ENCODE measurements around the gene AFF3. TPM values are rescaled to one million over a fixed set of nuclear protein-coding genes. Genes with fewer than 3 reads are reported as not detected.

AFF3 gene
- total and polyA plus RNA-seq, 2 of the 8 experiments (the other 6 are each of a cell fraction or from before 2014, with no cell fraction given) = 0.27 to 3.0 TPM

DNA sequence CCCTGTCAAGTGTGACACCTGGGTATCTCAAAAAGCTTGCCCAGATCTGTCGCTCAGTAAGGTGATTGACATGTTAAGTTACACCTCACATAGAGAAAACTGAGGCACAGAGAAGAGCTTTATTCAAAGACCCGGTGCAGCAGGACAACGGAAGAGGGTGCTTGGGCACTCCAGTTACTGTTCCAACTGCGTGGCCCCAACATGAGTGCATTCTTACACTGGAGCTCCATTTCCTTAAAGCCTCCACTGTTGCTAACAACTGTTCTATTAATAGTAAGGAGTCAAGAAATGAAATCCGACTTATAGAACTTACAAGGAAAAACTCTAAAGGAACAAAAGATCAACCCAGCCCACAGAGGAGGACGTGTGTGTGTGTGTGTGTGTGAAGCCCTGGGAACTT is 597.8 kb downstream of the AFF3 start:
- no peak overlapping the region for H2BK120ac ChIP-seq (replicated peaks; ENCODE audit: low read depth, low read length)
- H2BK20ac ChIP-seq (ENCODE audit: low read length) = no peak overlapping the region
- DNase-seq (ENCODE audit: low read depth in 1 of 2, low spot score in 2 of 2) (no peak), FAIRE-seq (no peak)
- H3K4ac ChIP-seq (replicated peaks; ENCODE audit: insufficient read length, low read depth, low read length) = no peak overlapping the region
- H2BK12ac ChIP-seq (ENCODE audit: low read depth, low read length) = no peak overlapping the region
- no peaks in the 10 kb centered on the region for H3K9me3 ChIP-seq (ENCODE audit: insufficient read depth in 2 of 2, low read depth in 1 of 2, low read length in 1 of 2)
- H4K8ac ChIP-seq (ENCODE audit: extremely low read depth, insufficient read depth, low read length) = no peak overlapping the region
- no peaks in the 10 kb centered on the region for H3K27me3 ChIP-seq (replicated peaks in 1 of 4; ENCODE audit: control insufficient read depth in 3 of 4, extremely low read depth in 1 of 4, insufficient read depth in 3 of 4, low read length in 3 of 4)
- H3K14ac ChIP-seq (ENCODE audit: insufficient read length) = no peak overlapping the region
- no peak overlapping the region for H4K5ac ChIP-seq (ENCODE audit: insufficient read length, low read depth, low read length)
- H3K18ac ChIP-seq (ENCODE audit: extremely low read depth, low read length) = no peak overlapping the region
- no peak overlapping the region for H3K23ac ChIP-seq (ENCODE audit: insufficient read length)
- H3K79me1 ChIP-seq (ENCODE audit: low read depth, low read length) = no peaks in the 10 kb centered on the region
- H3K4me2 ChIP-seq (ENCODE audit: insufficient read depth in 1 of 2, low read depth in 2 of 2, low read length in 2 of 2) = no peak overlapping the region
- no peak overlapping the region for H2BK5ac ChIP-seq (ENCODE audit: low read depth, low read length)
- no peak overlapping the region for H4K91ac ChIP-seq (replicated peaks; ENCODE audit: insufficient read length, low read length)
- H3K4me1 ChIP-seq (replicated peaks in 1 of 4; ENCODE audit: control insufficient read depth in 3 of 4, insufficient read depth in 4 of 4, low read length in 3 of 4) = peaks cover 0 to under 1% (median 0%) of the 10 kb centered on the region in 4 experiments; a peak in 1 of 7 replicates
- WGBS, 2 experiments (ENCODE audit: extremely low coverage in 1 of 2, insufficient coverage in 1 of 2, insufficient read length in 1 of 2, insufficient replicate concordance in 2 of 2, low coverage in 1 of 2, low lambda C conversion rate in 2 of 2, missing lambda C conversion rate in 1 of 2) = 87% methylated on average over 6 of the region's 6 CpGs; no CpG with 5 or more reads in 1 of the 2 experiments
- no peak overlapping the region for H2BK15ac ChIP-seq (ENCODE audit: low read length)
- ChIA-PET POLR2A (ENCODE audit: partially characterized antibody) (no interaction called here), CTCF (ENCODE audit: partially characterized antibody) (interaction anchor here (0.6 to 0.8 kb wide), 2 partner anchors 72 to 716 kb away, joined by 3 read pairs; no protein-coding TSS in a partner anchor)
- H2AFZ ChIP-seq (ENCODE audit: low read length) = no peak overlapping the region
- no peaks in the 10 kb centered on the region for H3K23me2 ChIP-seq (ENCODE audit: low read depth, low read length)
- no peak overlapping the region for H3K27ac ChIP-seq (ENCODE audit: low read depth, low read length)
- H4K20me1 ChIP-seq (replicated peaks in 1 of 2; ENCODE audit: control insufficient read depth in 1 of 2, insufficient read depth in 2 of 2, low read length in 2 of 2) = no peaks in the 10 kb centered on the region
- no peak overlapping the region; the same call in 1 of the 2 replicates for H2AK5ac ChIP-seq (ENCODE audit: low read depth, low read length)
- H3K36me3 ChIP-seq (ENCODE audit: control insufficient read depth in 2 of 4, insufficient read depth in 4 of 4, low read length in 3 of 4) = no peaks in the 10 kb centered on the region
- H3K79me2 ChIP-seq (ENCODE audit: control insufficient read depth in 1 of 2, insufficient read depth in 2 of 2, low read length in 2 of 2) = no peaks in the 10 kb centered on the region
- no peak overlapping the region for H3K56ac ChIP-seq (replicated peaks; ENCODE audit: insufficient read length, low read depth, low read length)
- H3K9ac ChIP-seq (replicated peaks in 1 of 4; ENCODE audit: extremely low read depth in 1 of 4, low read depth in 3 of 4, low read length in 3 of 4) = no peak overlapping the region
- TF ChIP-seq, protein P1, sequence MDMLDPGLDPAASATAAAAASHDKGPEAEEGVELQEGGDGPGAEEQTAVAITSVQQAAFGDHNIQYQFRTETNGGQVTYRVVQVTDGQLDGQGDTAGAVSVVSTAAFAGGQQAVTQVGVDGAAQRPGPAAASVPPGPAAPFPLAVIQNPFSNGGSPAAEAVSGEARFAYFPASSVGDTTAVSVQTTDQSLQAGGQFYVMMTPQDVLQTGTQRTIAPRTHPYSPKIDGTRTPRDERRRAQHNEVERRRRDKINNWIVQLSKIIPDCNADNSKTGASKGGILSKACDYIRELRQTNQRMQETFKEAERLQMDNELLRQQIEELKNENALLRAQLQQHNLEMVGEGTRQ (IDR thresholded peaks at IDR 0.05; ENCODE audit: low read length) = no peak
- TF ChIP-seq BRCA1 (IDR thresholded peaks at IDR 0.05; ENCODE audit: low read depth, low read length) (no peak), TEAD4 (IDR thresholded peaks at IDR 0.05; ENCODE audit: low read depth, low read length) (no peak)
- H3K4me3 ChIP-seq (ENCODE audit: extremely low read depth in 1 of 4, insufficient read depth in 2 of 4, low read depth in 3 of 4, low read length in 4 of 4) = no peak overlapping the region
